K562 (cell line): Measurements from ENCODE around the gene IQCF6. TPM values are rescaled to one million over a fixed set of nuclear protein-coding genes. Genes with fewer than 3 reads are reported as not detected.

Experiments used
- ATAC-seq: fragments of 200-7000 bp; cut with Tn5 transposase; 3 replicates; pipeline ENCODE4 v1.9.1; 2020; ENCODE audit warnings: moderate library complexity
- BruUV-seq: library from RNA; stranded (reverse); fragments of 400-500 nt; replicated peaks from 2 replicates; lab custom pipeline; 2021; lab: Mats Ljungman, UMichigan
- CTCF ChIA-PET: fragments of 300-600 bp; formaldehyde crosslinking; extraction: SDS; loops from one replicate; lab custom pipeline; 2021; ENCODE audit warnings: low intra/inter-chr PET ratio; lab: Yijun Ruan, JAX
- POLR2A ChIA-PET: fragments of 300-600, 350-650 bp; sonication (Branson Sonifier 250); formaldehyde crosslinking; extraction: SDS; loops from one replicate; lab custom pipeline; 2021; ENCODE audit warnings: antibody characterized with exemption, inconsistent platforms; lab: Yijun Ruan, JAX
- DNase-seq, 4 experiments: peaks; one replicate each; pipeline versions ENCODE4 v3.0.0 to v3.0.0-alpha.2; 2011 to 2018; ENCODE audit warnings: low spot score in 3 of 4, mixed read lengths in 3 of 4; ENCODE audit errors: extremely low read depth in 1 of 4
- FAIRE-seq: peaks from 2 replicates; lab custom pipeline; 2011; peaks lifted over from hg19 to GRCh38; lab: Jason Lieb, UNC
- H2AFZ ChIP-seq: 2 replicates; pipeline ENCODE4 v1.6.0; 2011; ENCODE audit warnings: low read depth, low read length, control low read depth, inconsistent platforms
- H3K27ac ChIP-seq: fragments of 200-600 bp; 3 replicates; pipeline ENCODE4 v1.8.0; 2011; ENCODE audit warnings: low read depth, mild to moderate bottlenecking, control low read depth, inconsistent platforms, low read length, moderate library complexity, mixed read lengths; ENCODE audit errors: extremely low read depth
- H3K27me3 ChIP-seq, 2 experiments: fragments of 300-600 bp in 1 of 2; 2 replicates in 1 of 2; 3 replicates in 1 of 2; pipeline versions ENCODE4 v1.6.0 to v1.8.0; 2011; ENCODE audit warnings: inconsistent platforms in 2 of 2, low read length in 2 of 2, mild to moderate bottlenecking in 1 of 2, mixed read lengths in 1 of 2, moderate library complexity in 1 of 2; ENCODE audit not compliant: control insufficient read depth in 2 of 2, insufficient read depth in 2 of 2
- H3K36me3 ChIP-seq: fragments of 300-600 bp; 3 replicates; pipeline ENCODE4 v1.8.0; 2011; ENCODE audit warnings: mild to moderate bottlenecking, low read length, inconsistent platforms; ENCODE audit not compliant: control insufficient read depth, insufficient read depth
- H3K4me1 ChIP-seq, 2 experiments: fragments of 200-600 bp in 1 of 2; replicated peaks in 1 of 2; 2 replicates in 1 of 2; 3 replicates in 1 of 2; pipeline versions ENCODE4 v1.5.1 to v1.8.0; 2011; ENCODE audit warnings: inconsistent platforms in 2 of 2, low read length in 2 of 2, mild to moderate bottlenecking in 1 of 2, mixed read lengths in 1 of 2, moderate library complexity in 1 of 2; ENCODE audit not compliant: control insufficient read depth in 2 of 2, insufficient read depth in 2 of 2
- H3K4me2 ChIP-seq: 2 replicates; pipeline ENCODE4 v1.6.1; 2011; ENCODE audit warnings: low read length, control low read depth, inconsistent platforms, mixed read lengths; ENCODE audit not compliant: insufficient read depth
- H3K4me3 ChIP-seq: fragments of 200-600 bp; sonication (generic), shearing (Covaris generic); 2 replicates; pipeline ENCODE4 v1.5.1; 2016; ENCODE audit warnings: control low read depth, inconsistent platforms
- H3K79me2 ChIP-seq: fragments of 200-600 bp; 3 replicates; pipeline ENCODE4 v1.8.0; 2011; ENCODE audit warnings: low read length, inconsistent platforms; ENCODE audit not compliant: control insufficient read depth, insufficient read depth
- H3K9ac ChIP-seq, 2 experiments: 2 replicates each; pipeline versions ENCODE4 v1.6.0 to v1.6.1; 2011; ENCODE audit warnings: low read depth in 2 of 2, low read length in 2 of 2, control low read depth in 1 of 2, inconsistent platforms in 1 of 2, mild to moderate bottlenecking in 1 of 2, mixed read lengths in 1 of 2; ENCODE audit not compliant: insufficient read depth in 1 of 2
- H3K9me1 ChIP-seq: one replicate; pipeline ENCODE4 v1.6.0; 2011; ENCODE audit warnings: inconsistent platforms, mild to moderate bottlenecking, low read length, moderate library complexity; ENCODE audit not compliant: control insufficient read depth, insufficient read depth
- H3K9me3 ChIP-seq: replicated peaks from 2 replicates; pipeline ENCODE4 v1.5.1; 2011; ENCODE audit warnings: low read depth, low read length, inconsistent platforms; ENCODE audit not compliant: control insufficient read depth, insufficient read depth
- H4K20me1 ChIP-seq: replicated peaks from 2 replicates; pipeline ENCODE4 v1.6.1; 2011; ENCODE audit warnings: low read length, inconsistent platforms, mixed read lengths; ENCODE audit not compliant: control insufficient read depth, insufficient read depth
- JUNB ChIP-seq: fragments of 450-650 bp; formaldehyde crosslinking; conservative IDR thresholded peaks from 2 replicates; pipeline ENCODE4 v1.4.0; 2020; ENCODE audit warnings: mild to moderate bottlenecking
- NFE2 ChIP-seq: IDR thresholded peaks from 2 replicates; pipeline ENCODE4 v1.6.1; 2014; ENCODE audit warnings: antibody characterized with exemption, low read depth
- WGBS: fragments of 100-300 bp; shearing (Covaris generic); methylation state at CpG from one replicate; pipeline ENCODE4 v1.1.6; 2016; ENCODE audit warnings: low coverage, mixed read lengths; ENCODE audit not compliant: insufficient coverage; ENCODE audit errors: missing lambda C conversion rate; 5-methylcytosine and 5-hydroxymethylcytosine counted together
- in situ Hi-C: fragments of 300-500 bp; cut with MboI; formaldehyde crosslinking; loops from 4 replicates; pipeline ENCODE4 v1.15.0; 2018; ENCODE audit warnings: inconsistent platforms, mixed read lengths
- intact Hi-C: fragments of 100-400 bp; cut with micrococcal nuclease; formaldehyde crosslinking; loops from 2 replicates; pipeline ENCODE4 v1.14.2; 2022
- polyA plus RNA-seq, 8 experiments: library from polyadenylated mRNA; depleted of rRNA in 4 of 8; stranded (reverse) in 5 of 8; unstranded in 3 of 8; fragments of >200 nt; fragmentation: Nextera tagmentation in 2 of 8; fragmentation: Illumina TruSeq in 1 of 8; extraction: Ambion mirVana in 2 of 8; extraction: Trizol in 1 of 8; gene quantifications; 2 replicates each; pipeline versions ENCODE4 v1.2.1 to v1.2.3, GENCODE V29; 2011 to 2014; ENCODE audit warnings: inconsistent platforms in 1 of 8, missing spikeins in 1 of 8
- total RNA-seq, 7 experiments: library from RNA; depleted of rRNA in 6 of 7; stranded (reverse); fragments of >200 nt in 6 of 7; fragmentation: Illumina TruSeq in 2 of 7; extraction: Trizol in 2 of 7; gene quantifications; 2 replicates each; pipeline versions ENCODE4 v1.2.1 to v1.2.3, GENCODE V29; 2011 to 2021; ENCODE audit warnings: low replicate concordance in 1 of 7
- TF ChIP-seq, protein P1 (sequence below): fragments of 450-650 bp; IDR thresholded peaks from 2 replicates; pipeline ENCODE4 v1.6.1; 2017; ENCODE audit warnings: antibody characterized with exemption

Gene IQCF6
- total and polyA plus RNA-seq, 9 of the 15 experiments (the other 6 are each of a cell fraction or from before 2014, with no cell fraction given) = not detected

GRCh38 chr3:51816723-51817122 is 37.7 kb upstream of the IQCF6 start:
- CTCF ChIA-PET = no interaction called here
- Histone ChIP-seq H3K9me3 (no peaks in the 10 kb centered on the region), H3K9ac (no peak overlapping the region), H3K79me2 (no peaks in the 10 kb centered on the region), H2AFZ (no peak overlapping the region), H3K9me1 (no peaks in the 10 kb centered on the region), H3K27ac (no peak overlapping the region), H3K4me3 (no peak overlapping the region), H3K27me3 (peaks cover 3 to 22% of the 10 kb centered on the region in 2 experiments; a peak in 4 of 5 replicates), H3K4me2 (no peak overlapping the region), H4K20me1 (no peaks in the 10 kb centered on the region), H3K36me3 (no peaks in the 10 kb centered on the region), H3K4me1 (no peaks in the 10 kb centered on the region; a peak in 1 of 5 replicates)
- no peak for DNase-seq
- no peak for ATAC-seq
- in situ Hi-C loops (no loop called here), intact Hi-C loops (no loop called here)
- FAIRE-seq = no peak
- POLR2A ChIA-PET = no interaction called here
- BruUV-seq = no TSS peak
- WGBS = 0% methylated on average over 2 of the region's 2 CpGs
- TF ChIP-seq, protein P1, sequence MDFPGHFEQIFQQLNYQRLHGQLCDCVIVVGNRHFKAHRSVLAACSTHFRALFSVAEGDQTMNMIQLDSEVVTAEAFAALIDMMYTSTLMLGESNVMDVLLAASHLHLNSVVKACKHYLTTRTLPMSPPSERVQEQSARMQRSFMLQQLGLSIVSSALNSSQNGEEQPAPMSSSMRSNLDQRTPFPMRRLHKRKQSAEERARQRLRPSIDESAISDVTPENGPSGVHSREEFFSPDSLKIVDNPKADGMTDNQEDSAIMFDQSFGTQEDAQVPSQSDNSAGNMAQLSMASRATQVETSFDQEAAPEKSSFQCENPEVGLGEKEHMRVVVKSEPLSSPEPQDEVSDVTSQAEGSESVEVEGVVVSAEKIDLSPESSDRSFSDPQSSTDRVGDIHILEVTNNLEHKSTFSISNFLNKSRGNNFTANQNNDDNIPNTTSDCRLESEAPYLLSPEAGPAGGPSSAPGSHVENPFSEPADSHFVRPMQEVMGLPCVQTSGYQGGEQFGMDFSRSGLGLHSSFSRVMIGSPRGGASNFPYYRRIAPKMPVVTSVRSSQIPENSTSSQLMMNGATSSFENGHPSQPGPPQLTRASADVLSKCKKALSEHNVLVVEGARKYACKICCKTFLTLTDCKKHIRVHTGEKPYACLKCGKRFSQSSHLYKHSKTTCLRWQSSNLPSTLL = no peak

GRCh38 chr3:51815614-51816013 is 36.6 kb upstream of the IQCF6 start:
- Histone ChIP-seq H3K9me3 (no peaks in the 10 kb centered on the region), H3K27ac (no peak overlapping the region), H3K9ac (0 out of 4 replicates have a peak overlapping the region, but pooled peaks of 1 of the 2 experiments have one; percentile 17), H3K36me3 (no peaks in the 10 kb centered on the region), H3K9me1 (no peaks in the 10 kb centered on the region), H3K79me2 (no peaks in the 10 kb centered on the region), H2AFZ (no peak overlapping the region), H3K4me3 (no peak overlapping the region), H3K4me2 (no peak overlapping the region), H3K27me3 (peaks cover 3 to 26% of the 10 kb centered on the region in 2 experiments; a peak in 4 of 5 replicates), H3K4me1 (no peaks in the 10 kb centered on the region; a peak in 1 of 5 replicates), H4K20me1 (no peaks in the 10 kb centered on the region)
- ATAC-seq (no peak), FAIRE-seq (no peak), DNase-seq (no peak)
- POLR2A ChIA-PET = no interaction called here
- WGBS = 0% methylated on average over 4 of the region's 4 CpGs
- no TSS peak for BruUV-seq
- in situ Hi-C loops (no loop called here), intact Hi-C loops (no loop called here)
- TF ChIP-seq NFE2 = 0 out of 2 replicates have a peak, but pooled peaks have one; percentile 8
- TF ChIP-seq JUNB (CRISPR knock-in tag) = no peak
- CTCF ChIA-PET = no interaction called here
